ENCODE data around the gene OGA.

The OGA gene

DNA sequence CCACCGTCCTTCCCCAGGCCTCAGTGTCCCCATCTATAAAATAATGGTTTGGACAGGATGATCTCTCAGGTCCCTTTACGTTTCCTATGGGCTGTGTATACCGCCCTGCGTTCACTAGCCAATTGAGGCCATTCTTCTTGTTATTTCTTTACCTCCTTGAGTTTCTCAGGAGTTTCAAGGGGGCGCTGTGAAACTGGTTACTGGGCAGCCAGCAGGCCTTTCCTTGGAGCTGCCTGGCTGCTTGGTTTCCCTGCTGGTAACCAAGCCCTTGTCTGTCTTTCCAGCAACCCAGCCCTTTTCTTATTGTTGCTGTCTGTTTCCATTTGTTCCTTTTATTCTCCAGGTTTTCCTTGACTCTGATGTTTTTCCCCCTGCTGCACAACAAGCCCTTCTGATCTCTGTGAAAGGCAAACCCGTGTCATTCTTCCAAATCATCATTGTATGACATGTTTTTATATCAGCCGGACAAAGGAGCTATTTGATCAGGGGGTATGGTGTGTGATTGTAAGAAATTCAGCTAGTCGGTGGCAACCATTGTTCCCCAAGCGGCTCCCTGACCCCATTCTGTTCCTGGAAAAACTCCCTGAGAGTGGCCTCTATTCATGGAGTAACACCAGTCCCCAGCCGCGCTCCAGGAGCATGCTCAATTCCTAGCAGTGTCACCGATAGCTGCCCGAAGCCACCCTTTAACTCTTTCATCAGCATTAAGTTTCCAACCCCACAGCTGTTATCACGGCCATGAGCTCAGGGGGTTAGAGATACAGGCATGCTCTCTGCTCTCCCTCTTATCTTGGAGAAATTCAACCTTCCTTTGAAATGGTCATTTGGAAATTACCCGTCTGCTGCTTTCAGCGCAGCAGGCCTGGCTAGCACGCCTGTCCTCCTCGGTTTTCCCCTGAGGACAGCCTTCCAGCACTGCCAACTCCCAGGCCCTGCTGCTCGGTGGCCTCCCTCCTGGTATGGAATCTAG, 68.9 kb downstream of the OGA start:
- no peak for DNase-seq

DNA sequence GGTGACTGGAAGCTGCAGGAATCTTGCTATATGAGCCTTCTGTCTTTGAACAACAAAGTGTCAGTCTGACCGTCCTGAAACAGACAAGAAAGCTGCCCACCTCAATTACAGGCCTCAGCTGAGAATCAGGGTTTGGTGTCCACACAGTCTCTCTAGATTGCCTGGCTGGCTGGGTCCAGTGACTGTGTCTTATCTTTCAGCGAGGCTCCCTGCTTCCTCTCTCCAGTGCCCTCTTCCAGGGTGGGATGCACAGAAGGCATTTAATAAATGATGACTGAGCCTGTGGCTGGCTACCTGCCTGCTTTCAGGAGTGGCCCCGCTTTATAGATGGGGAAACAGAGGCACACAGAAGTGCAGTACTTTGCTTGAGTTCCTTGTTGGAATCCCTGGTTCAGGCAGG, 69.7 kb downstream of the OGA start:
- no peak for DNase-seq

DNA sequence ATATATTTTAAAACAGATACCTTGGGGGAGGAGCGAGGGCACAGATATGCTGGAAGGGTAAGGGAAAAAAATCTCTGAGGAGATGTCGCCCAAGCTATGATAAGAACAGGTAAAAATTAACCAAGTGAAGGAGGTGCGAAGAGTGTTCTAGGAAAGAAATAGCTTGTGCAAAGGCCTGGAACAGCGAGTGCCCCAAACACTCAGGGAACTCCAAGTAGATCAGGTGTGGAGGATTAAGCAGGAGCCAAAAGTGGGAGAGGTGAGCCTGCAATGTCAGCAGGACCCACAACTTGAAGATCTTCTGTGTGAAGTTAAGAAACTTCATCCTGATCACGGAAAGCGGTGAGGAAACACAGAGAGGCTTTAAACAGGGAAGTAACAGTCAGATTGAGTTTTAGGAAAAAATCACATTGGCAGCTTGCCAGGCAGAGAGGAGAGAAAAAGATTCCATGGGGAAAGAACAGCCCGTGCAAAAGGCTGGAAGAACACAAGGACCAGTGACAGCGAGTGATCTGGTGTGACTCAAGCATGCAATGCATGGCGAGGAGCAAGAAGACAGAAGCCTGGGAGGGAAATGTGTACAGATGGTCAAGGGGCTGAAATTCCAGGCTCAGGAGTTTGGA, 73.1 kb downstream of the OGA start:
- DNase-seq, result no peak

DNA sequence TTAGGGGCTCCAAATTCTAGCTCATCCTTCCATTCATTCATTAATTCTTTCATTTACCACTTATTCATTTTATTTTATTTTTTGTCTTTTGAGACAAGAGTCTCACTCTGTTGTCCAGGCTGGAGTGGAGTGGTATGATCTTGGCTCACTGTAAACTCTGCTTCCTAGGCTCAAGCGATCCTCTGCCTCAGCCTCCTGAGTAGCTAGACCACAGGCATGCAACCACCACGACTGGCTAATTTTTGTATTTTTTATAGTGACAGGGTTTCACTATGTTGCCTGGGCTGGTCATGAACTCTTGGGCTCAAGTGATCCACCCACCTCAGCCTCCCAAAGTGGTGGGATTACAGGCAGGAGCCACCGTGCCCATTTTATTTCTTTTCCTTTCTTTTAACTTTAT, 74.0 kb downstream of the OGA start:
- no peak for DNase-seq

DNA sequence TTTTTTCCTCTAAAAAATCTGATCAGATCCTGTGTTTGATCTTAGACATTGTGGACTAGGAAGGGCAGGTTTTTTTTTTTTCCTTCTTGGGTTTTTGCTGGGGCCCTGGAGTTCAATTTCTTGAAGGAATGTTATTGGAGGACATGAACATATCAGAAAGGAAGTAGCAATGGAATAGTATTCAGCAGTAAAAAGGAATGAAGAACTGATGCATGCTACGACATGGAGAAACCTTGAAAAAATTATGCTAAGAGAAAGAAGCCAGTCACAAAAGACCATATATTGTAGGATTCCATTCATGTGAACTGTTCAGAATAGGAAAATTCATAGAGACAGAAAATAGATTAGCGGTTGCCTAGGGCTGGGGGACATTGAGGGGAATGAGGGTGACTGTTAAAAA, 76.3 kb downstream of the OGA start:
- DNase-seq, result no peak

DNA sequence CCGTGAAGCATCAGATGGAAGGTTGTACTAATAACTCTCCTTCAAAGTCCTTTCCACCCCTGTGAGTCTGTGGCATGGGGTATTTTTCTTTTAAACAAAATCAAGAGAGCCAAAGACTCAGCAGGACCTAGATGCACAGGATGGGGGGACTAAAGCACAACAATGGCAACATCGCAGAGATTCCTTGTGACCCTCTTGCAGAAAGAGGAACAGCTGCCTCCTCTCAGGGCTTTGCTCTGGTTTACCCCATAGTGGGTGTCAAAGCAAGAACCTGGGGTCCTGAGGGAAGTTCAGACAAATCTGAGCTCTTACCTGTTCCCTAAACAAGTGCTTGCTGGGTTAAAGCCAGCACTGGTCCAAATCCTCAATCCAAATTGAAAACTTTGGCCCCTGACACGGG, 81.6 kb downstream of the OGA start:
- DNase-seq, result no peak

Data from hippocampal formation (tissue), 2 donors.